ENCODE measurements around the gene BCAR3.

BCAR3 gene

GRCh38 chr1:93532780-93533378 is 148.8 kb downstream of the BCAR3 start:
- no peak overlapping the region for H2AFZ ChIP-seq (ENCODE audit: insufficient read depth, low read length, poor library complexity)
- no peak overlapping the region for H3K18ac ChIP-seq (ENCODE audit: low read length)
- no peak overlapping the region for H4K8ac ChIP-seq (ENCODE audit: low read depth, low read length)
- H3K36me3 ChIP-seq (ENCODE audit: control insufficient read depth in 1 of 2, insufficient read depth in 2 of 2, low read length in 2 of 2): peaks cover 2 to 5% of the 10 kb centered on the region in 2 experiments
- no peak overlapping the region for H3K23ac ChIP-seq (ENCODE audit: low read length)
- no peak overlapping the region for H3K27ac ChIP-seq (ENCODE audit: low read depth, low read length)
- H2AK5ac ChIP-seq (ENCODE audit: low read length): no peak overlapping the region
- no peak overlapping the region for H3K14ac ChIP-seq (ENCODE audit: low read length)
- no peak overlapping the region for H3K4me3 ChIP-seq (ENCODE audit: low read depth, low read length)
- H4K12ac ChIP-seq (ENCODE audit: low read depth, low read length): no peak overlapping the region
- H3K79me2 ChIP-seq (ENCODE audit: control insufficient read depth, insufficient read depth, low read length, poor library complexity): no peaks in the 10 kb centered on the region
- H2BK5ac ChIP-seq (ENCODE audit: low read depth, low read length, poor library complexity): no peak overlapping the region
- H2BK12ac ChIP-seq (ENCODE audit: low read length): no peak overlapping the region
- no peak overlapping the region for H2BK120ac ChIP-seq (ENCODE audit: insufficient read depth, low read length, poor library complexity)
- no peaks in the 10 kb centered on the region for H3K27me3 ChIP-seq (ENCODE audit: insufficient read depth, low read length)
- H3K9me3 ChIP-seq (ENCODE audit: insufficient read depth, low read depth, low read length): no peaks in the 10 kb centered on the region
- H3K4me2 ChIP-seq (ENCODE audit: low read length): no peak overlapping the region
- H3K79me1 ChIP-seq (ENCODE audit: low read length): no peaks in the 10 kb centered on the region
- no peaks in the 10 kb centered on the region for H3K4me1 ChIP-seq (ENCODE audit: control insufficient read depth in 1 of 2, insufficient read depth in 2 of 2, low read length in 2 of 2)
- DNase-seq: no peak
- no peak overlapping the region for H3K9ac ChIP-seq (ENCODE audit: low read length)
- WGBS (ENCODE audit: extremely low coverage, insufficient coverage, insufficient read length): no CpG with 5 or more reads among the region's 3 CpGs
- no peak overlapping the region for H3K4ac ChIP-seq (ENCODE audit: low read depth, low read length)
- no peak overlapping the region for H4K91ac ChIP-seq (ENCODE audit: low read depth, low read length)

- no CpG with 5 or more reads among the region's 2 CpGs for WGBS (ENCODE audit: extremely low coverage, insufficient coverage, insufficient read length)
- H3K36me3 ChIP-seq (ENCODE audit: control insufficient read depth in 1 of 2, insufficient read depth in 2 of 2, low read length in 2 of 2): peaks cover 4 to 7% of the 10 kb centered on the region in 2 experiments
Measured at GRCh38 chr1:93531193-93531592, 150.4 kb downstream of the BCAR3 start.

GRCh38 chr1:93528412-93528811 is 153.2 kb downstream of the BCAR3 start:
- Histone ChIP-seq H3K23ac (ENCODE audit: low read length) (no peak overlapping the region), H3K36me3 (ENCODE audit: control insufficient read depth in 1 of 2, insufficient read depth in 2 of 2, low read length in 2 of 2) (peaks cover 4 to 9% of the 10 kb centered on the region in 2 experiments), H3K18ac (ENCODE audit: low read length) (no peak overlapping the region), H2BK120ac (ENCODE audit: insufficient read depth, low read length, poor library complexity) (no peak overlapping the region), H3K79me2 (ENCODE audit: control insufficient read depth, insufficient read depth, low read length, poor library complexity) (no peaks in the 10 kb centered on the region), H3K27ac (ENCODE audit: low read depth, low read length) (no peak overlapping the region), H3K27me3 (ENCODE audit: insufficient read depth, low read length) (no peaks in the 10 kb centered on the region), H3K9me3 (ENCODE audit: insufficient read depth, low read depth, low read length) (no peaks in the 10 kb centered on the region), H3K4me3 (ENCODE audit: low read depth, low read length) (no peak overlapping the region), H3K79me1 (ENCODE audit: low read length) (no peaks in the 10 kb centered on the region), H3K14ac (ENCODE audit: low read length) (no peak overlapping the region), H2AK5ac (ENCODE audit: low read length) (no peak overlapping the region), H2AFZ (ENCODE audit: insufficient read depth, low read length, poor library complexity) (no peak overlapping the region), H4K91ac (ENCODE audit: low read depth, low read length) (no peak overlapping the region), H3K9ac (ENCODE audit: low read length) (no peak overlapping the region), H2BK12ac (ENCODE audit: low read length) (no peak overlapping the region), H4K12ac (ENCODE audit: low read depth, low read length) (no peak overlapping the region), H4K8ac (ENCODE audit: low read depth, low read length) (no peak overlapping the region), H2BK5ac (ENCODE audit: low read depth, low read length, poor library complexity) (no peak overlapping the region), H3K4me2 (ENCODE audit: low read length) (no peak overlapping the region), H3K4ac (ENCODE audit: low read depth, low read length) (no peak overlapping the region), H3K4me1 (ENCODE audit: control insufficient read depth in 1 of 2, insufficient read depth in 2 of 2, low read length in 2 of 2) (no peaks in the 10 kb centered on the region)
- WGBS (ENCODE audit: extremely low coverage, insufficient coverage, insufficient read length): no CpG with 5 or more reads among the region's 1 CpG
- DNase-seq: no peak

More at GRCh38 chr1:93531193-93531592, 150.4 kb downstream of the BCAR3 start:
- no peak overlapping the region for H2BK120ac ChIP-seq (ENCODE audit: insufficient read depth, low read length, poor library complexity)
- H3K27me3 ChIP-seq (ENCODE audit: insufficient read depth, low read length): no peaks in the 10 kb centered on the region
- no peak overlapping the region for H2AFZ ChIP-seq (ENCODE audit: insufficient read depth, low read length, poor library complexity)
- H3K4me3 ChIP-seq (ENCODE audit: low read depth, low read length): no peak overlapping the region
- no peak overlapping the region for H3K4ac ChIP-seq (ENCODE audit: low read depth, low read length)
- no peak overlapping the region for H2AK5ac ChIP-seq (ENCODE audit: low read length)
- H4K91ac ChIP-seq (ENCODE audit: low read depth, low read length): no peak overlapping the region
- H2BK5ac ChIP-seq (ENCODE audit: low read depth, low read length, poor library complexity): no peak overlapping the region
- no peak overlapping the region for H3K23ac ChIP-seq (ENCODE audit: low read length)
- no peaks in the 10 kb centered on the region for H3K4me1 ChIP-seq (ENCODE audit: control insufficient read depth in 1 of 2, insufficient read depth in 2 of 2, low read length in 2 of 2)
- H4K8ac ChIP-seq (ENCODE audit: low read depth, low read length): no peak overlapping the region
- H3K9me3 ChIP-seq (ENCODE audit: insufficient read depth, low read depth, low read length): no peaks in the 10 kb centered on the region
- no peak for DNase-seq
- no peak overlapping the region for H3K14ac ChIP-seq (ENCODE audit: low read length)
- no peak overlapping the region for H4K12ac ChIP-seq (ENCODE audit: low read depth, low read length)
- no peak overlapping the region for H3K18ac ChIP-seq (ENCODE audit: low read length)
- H3K79me2 ChIP-seq (ENCODE audit: control insufficient read depth, insufficient read depth, low read length, poor library complexity): no peaks in the 10 kb centered on the region
- no peak overlapping the region for H2BK12ac ChIP-seq (ENCODE audit: low read length)
- H3K27ac ChIP-seq (ENCODE audit: low read depth, low read length): no peak overlapping the region
- no peaks in the 10 kb centered on the region for H3K79me1 ChIP-seq (ENCODE audit: low read length)
- H3K9ac ChIP-seq (ENCODE audit: low read length): no peak overlapping the region
- no peak overlapping the region for H3K4me2 ChIP-seq (ENCODE audit: low read length)

- Histone ChIP-seq H3K9me3 (ENCODE audit: insufficient read depth, low read depth, low read length) (no peaks in the 10 kb centered on the region), H2BK5ac (ENCODE audit: low read depth, low read length, poor library complexity) (no peak overlapping the region), H3K23ac (ENCODE audit: low read length) (no peak overlapping the region), H4K8ac (ENCODE audit: low read depth, low read length) (no peak overlapping the region), H3K4me3 (ENCODE audit: low read depth, low read length) (no peak overlapping the region), H4K12ac (ENCODE audit: low read depth, low read length) (no peak overlapping the region), H3K79me2 (ENCODE audit: control insufficient read depth, insufficient read depth, low read length, poor library complexity) (no peaks in the 10 kb centered on the region), H3K4me2 (ENCODE audit: low read length) (no peak overlapping the region), H3K4ac (ENCODE audit: low read depth, low read length) (no peak overlapping the region), H3K79me1 (ENCODE audit: low read length) (no peaks in the 10 kb centered on the region), H2BK12ac (ENCODE audit: low read length) (peak overlapping the region; percentile 49), H2BK120ac (ENCODE audit: insufficient read depth, low read length, poor library complexity) (no peak overlapping the region), H2AK5ac (ENCODE audit: low read length) (no peak overlapping the region), H4K91ac (ENCODE audit: low read depth, low read length) (no peak overlapping the region), H3K27me3 (ENCODE audit: insufficient read depth, low read length) (no peaks in the 10 kb centered on the region), H3K14ac (ENCODE audit: low read length) (no peak overlapping the region), H3K36me3 (ENCODE audit: control insufficient read depth in 1 of 2, insufficient read depth in 2 of 2, low read length in 2 of 2) (peaks cover 3 to 6% of the 10 kb centered on the region in 2 experiments), H3K27ac (ENCODE audit: low read depth, low read length) (no peak overlapping the region), H2AFZ (ENCODE audit: insufficient read depth, low read length, poor library complexity) (no peak overlapping the region), H3K4me1 (ENCODE audit: control insufficient read depth in 1 of 2, insufficient read depth in 2 of 2, low read length in 2 of 2) (no peaks in the 10 kb centered on the region), H3K18ac (ENCODE audit: low read length) (no peak overlapping the region), H3K9ac (ENCODE audit: low read length) (no peak overlapping the region)
- WGBS (ENCODE audit: extremely low coverage, insufficient coverage, insufficient read length): no CpG with 5 or more reads among the region's 2 CpGs
- no peak for DNase-seq
Measured at GRCh38 chr1:93526431-93526830, 155.2 kb downstream of the BCAR3 start.
